H1 (cell line): ENCODE measurements around the gene FGD6.

Source experiments
- ATF2 ChIP-seq: IDR thresholded peaks from 2 replicates; pipeline ENCODE4 v1.6.1; 2012; ENCODE audit warnings: low read length, inconsistent platforms
- BACH1 ChIP-seq: IDR thresholded peaks from 2 replicates; pipeline ENCODE4 v1.6.1; 2012; ENCODE audit warnings: low read length, improper control_type of control experiment
- CTCF ChIP-seq, 3 experiments: IDR thresholded peaks; 1 replicate in 2 of 3; 2 replicates in 1 of 3; pipeline versions ENCODE4 v1.5.1 to v1.6.1; 2011; ENCODE audit warnings: low read length in 3 of 3, mild to moderate bottlenecking in 3 of 3, inconsistent platforms in 2 of 3, low read depth in 1 of 3, moderate library complexity in 1 of 3; ENCODE audit not compliant: insufficient read depth in 1 of 3; ENCODE audit errors: control extremely low read depth in 1 of 3
- EP300 ChIP-seq, 2 experiments: IDR thresholded peaks; 1 replicate in 1 of 2; 2 replicates in 1 of 2; pipeline ENCODE4 v1.6.1; 2011 to 2012; ENCODE audit warnings: low read depth in 2 of 2, low read length in 2 of 2, mild to moderate bottlenecking in 2 of 2, borderline replicate concordance in 1 of 2, inconsistent platforms in 1 of 2, moderate library complexity in 1 of 2
- EZH2 ChIP-seq: fragments of 200-600 bp; sonication (generic); IDR thresholded peaks from 2 replicates; pipeline ENCODE4 v1.7.1; 2012; ENCODE audit warnings: low read depth, mild to moderate bottlenecking, moderate library complexity, low read length, inconsistent platforms; ENCODE audit not compliant: severe bottlenecking
- JUND ChIP-seq: IDR thresholded peaks from 2 replicates; pipeline ENCODE4 v1.6.1; 2011; ENCODE audit warnings: mild to moderate bottlenecking, improper control_type of control experiment, low read length
- KDM1A ChIP-seq: fragments of 200-600, 300-600 bp; sonication (generic); IDR thresholded peaks from 2 replicates; pipeline ENCODE4 v1.7.1; 2016; ENCODE audit warnings: mild to moderate bottlenecking, low read length, borderline replicate concordance
- MAFK ChIP-seq: IDR thresholded peaks from 2 replicates; pipeline ENCODE4 v1.6.1; 2012; ENCODE audit warnings: low read depth, mild to moderate bottlenecking, improper control_type of control experiment, low read length
- POLR2A ChIP-seq, 2 experiments: IDR thresholded peaks; 1 replicate in 1 of 2; 2 replicates in 1 of 2; pipeline ENCODE4 v1.6.1; 2011; ENCODE audit warnings: low read depth in 2 of 2, low read length in 2 of 2, mild to moderate bottlenecking in 2 of 2; ENCODE audit errors: control extremely low read depth in 1 of 2
- POLR2AphosphoS5 ChIP-seq: IDR thresholded peaks from 2 replicates; pipeline ENCODE4 v1.6.1; 2011; ENCODE audit warnings: low read depth, low read length
- RFX5 ChIP-seq: IDR thresholded peaks from 2 replicates; pipeline ENCODE4 v1.6.1; 2011; ENCODE audit warnings: low read depth, low read length, improper control_type of control experiment, borderline replicate concordance
- SIN3A ChIP-seq, 2 experiments: IDR thresholded peaks in 1 of 2; conservative IDR thresholded peaks in 1 of 2; 2 replicates each; pipeline ENCODE4 v1.6.1; 2011 to 2012; ENCODE audit warnings: low read length in 2 of 2, improper control_type of control experiment in 1 of 2, low read depth in 1 of 2, mild to moderate bottlenecking in 1 of 2
- SP2 ChIP-seq: IDR thresholded peaks from 2 replicates; pipeline ENCODE4 v1.6.1; 2012; ENCODE audit warnings: mild to moderate bottlenecking, low read length, inconsistent platforms
- SRF ChIP-seq: IDR thresholded peaks from 2 replicates; pipeline ENCODE4 v1.6.1; 2011; ENCODE audit warnings: mild to moderate bottlenecking, low read depth, low read length, moderate library complexity

- TF ChIP-seq POLR2AphosphoS5 (no peak), KDM1A (no peak), CTCF (IDR thresholded peaks at IDR 0.05; ENCODE audit: control extremely low read depth in 1 of 3, insufficient read depth in 1 of 3, low read depth in 1 of 3, low read length in 3 of 3) (peak in 2 of 3 experiments; percentile 42 to 61; a peak in 2 of 4 replicates), BACH1 (no peak), RFX5 (no peak), EZH2 (no peak), SRF (no peak), SP2 (no peak), POLR2A (IDR thresholded peaks at IDR 0.05; ENCODE audit: control extremely low read depth in 1 of 2, low read depth in 2 of 2, low read length in 2 of 2) (no peak), JUND (no peak), SIN3A (conservative IDR thresholded peaks at IDR 0.05 in 1 of 2, IDR thresholded peaks at IDR 0.05 in 1 of 2; ENCODE audit: low read depth in 1 of 2, low read length in 2 of 2) (no peak), MAFK (no peak), EP300 (IDR thresholded peaks at IDR 0.05; ENCODE audit: borderline replicate concordance in 1 of 2, low read depth in 2 of 2, low read length in 2 of 2) (no peak), ATF2 (no peak)
Measured at GRCh38 chr12:95117178-95117599, 100.1 kb downstream of the FGD6 start.
